ENCODE data around the gene SCIN. TPM values are rescaled to one million over a fixed set of nuclear protein-coding genes. Genes with fewer than 3 reads are reported as not detected.

Gene SCIN
- total RNA-seq, 3 donors from 2014 or later (not counting 1 experiment from before 2014, with no cell fraction given): 0.08 TPM; not detected in 2

DNA sequence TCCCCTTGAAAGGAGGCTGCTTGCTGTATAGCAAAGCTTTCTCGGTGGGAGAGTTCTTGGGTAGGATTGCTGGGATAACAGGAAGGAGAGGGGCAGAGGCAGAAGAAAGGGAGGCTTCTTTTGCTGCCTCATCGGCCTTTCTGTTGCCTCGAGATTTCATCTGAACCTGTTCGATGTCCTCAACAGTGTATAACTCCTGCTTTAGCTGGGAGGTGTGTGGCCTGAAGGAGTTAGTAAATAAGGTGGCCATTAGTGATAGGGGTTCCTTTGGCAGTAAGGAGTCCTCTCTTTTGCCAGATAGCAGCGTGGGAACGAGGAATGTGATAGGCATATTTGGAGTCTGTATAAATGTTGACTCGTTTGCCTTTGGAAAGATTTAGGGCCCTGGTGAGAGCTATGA, 20.0 kb downstream of the SCIN start:
- peaks cover 0 to 2% of the 10 kb centered on the region in 2 donors for H3K27me3 Mint-ChIP-seq (ENCODE audit: low read depth in 2 of 2)
- ATAC-seq (no peak), DNase-seq (no peak)
- H3K27ac ChIP-seq (ENCODE audit: low read length): no peak overlapping the region
- H3K27me3 ChIP-seq (ENCODE audit: control insufficient read depth, insufficient read depth, low read length): no peaks in the 10 kb centered on the region
- TF ChIP-seq, protein P1, sequence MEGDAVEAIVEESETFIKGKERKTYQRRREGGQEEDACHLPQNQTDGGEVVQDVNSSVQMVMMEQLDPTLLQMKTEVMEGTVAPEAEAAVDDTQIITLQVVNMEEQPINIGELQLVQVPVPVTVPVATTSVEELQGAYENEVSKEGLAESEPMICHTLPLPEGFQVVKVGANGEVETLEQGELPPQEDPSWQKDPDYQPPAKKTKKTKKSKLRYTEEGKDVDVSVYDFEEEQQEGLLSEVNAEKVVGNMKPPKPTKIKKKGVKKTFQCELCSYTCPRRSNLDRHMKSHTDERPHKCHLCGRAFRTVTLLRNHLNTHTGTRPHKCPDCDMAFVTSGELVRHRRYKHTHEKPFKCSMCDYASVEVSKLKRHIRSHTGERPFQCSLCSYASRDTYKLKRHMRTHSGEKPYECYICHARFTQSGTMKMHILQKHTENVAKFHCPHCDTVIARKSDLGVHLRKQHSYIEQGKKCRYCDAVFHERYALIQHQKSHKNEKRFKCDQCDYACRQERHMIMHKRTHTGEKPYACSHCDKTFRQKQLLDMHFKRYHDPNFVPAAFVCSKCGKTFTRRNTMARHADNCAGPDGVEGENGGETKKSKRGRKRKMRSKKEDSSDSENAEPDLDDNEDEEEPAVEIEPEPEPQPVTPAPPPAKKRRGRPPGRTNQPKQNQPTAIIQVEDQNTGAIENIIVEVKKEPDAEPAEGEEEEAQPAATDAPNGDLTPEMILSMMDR (IDR thresholded peaks at IDR 0.05): no peak
- H3K27ac Mint-ChIP-seq: no peak overlapping the region
- H3K36me3 Mint-ChIP-seq: no peaks in the 10 kb centered on the region
- intact Hi-C loops (cut with micrococcal nuclease): no loop called here
- no peaks in the 10 kb centered on the region for H3K9me3 ChIP-seq (ENCODE audit: control insufficient read depth, insufficient read depth, low read length)
- peaks cover 5 to 9% of the 10 kb centered on the region in 2 donors for H3K9me3 Mint-ChIP-seq
- no peak overlapping the region for H3K4me3 Mint-ChIP-seq
- no peak overlapping the region for H3K4me3 ChIP-seq (ENCODE audit: low read length)
- no peaks in the 10 kb centered on the region for H3K4me1 ChIP-seq (ENCODE audit: control insufficient read depth, insufficient read depth, low read length)
- H3K4me1 Mint-ChIP-seq: no peaks in the 10 kb centered on the region
- H3K36me3 ChIP-seq (ENCODE audit: control insufficient read depth, insufficient read depth, low read length): no peaks in the 10 kb centered on the region
- WGBS (ENCODE audit: insufficient coverage): 79% methylated on average over 7 of the region's 7 CpGs

DNA sequence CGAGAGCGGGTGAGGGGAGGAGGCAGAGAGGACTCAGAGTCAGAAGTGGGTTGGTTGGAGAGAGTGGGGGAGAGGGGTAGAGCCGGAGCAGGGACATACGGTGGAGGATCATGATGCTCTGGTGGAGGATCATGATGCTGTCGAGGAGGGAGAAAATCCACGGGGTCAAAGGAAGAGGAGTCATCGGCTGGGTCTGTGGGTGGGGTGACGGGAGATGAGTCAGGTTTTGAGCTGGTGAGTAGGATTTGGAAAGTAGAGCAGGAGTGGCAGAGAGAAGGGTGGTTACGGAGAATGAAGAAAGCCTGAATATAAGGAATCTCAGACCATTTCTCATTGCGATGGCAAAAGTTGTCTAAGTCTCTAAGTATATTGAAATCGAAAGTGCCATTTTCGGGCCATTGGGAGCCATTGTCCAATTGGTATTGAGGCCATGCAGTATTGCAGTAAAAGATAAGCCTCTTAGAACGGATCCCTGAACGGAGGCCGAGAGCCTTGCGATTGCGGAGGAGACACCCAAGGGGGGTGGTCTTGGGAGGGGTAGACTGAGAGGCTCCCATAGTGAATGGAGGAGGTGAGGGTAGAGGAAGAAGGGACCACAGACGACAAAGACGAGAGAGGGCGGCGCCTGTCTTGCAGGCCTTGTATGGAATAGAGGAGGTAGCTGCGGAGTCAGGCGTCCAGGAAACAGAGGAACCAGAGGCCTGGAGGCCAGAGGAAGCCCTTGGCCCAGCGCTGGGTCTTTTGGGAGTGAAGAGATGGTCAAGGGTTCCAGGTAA, 23.8 kb downstream of the SCIN start:
- no peaks in the 10 kb centered on the region for H3K4me1 ChIP-seq (ENCODE audit: control insufficient read depth, insufficient read depth, low read length)
- H3K4me3 ChIP-seq (ENCODE audit: low read length): no peak overlapping the region
- Mint-ChIP-seq H3K27ac (no peak overlapping the region), H3K4me1 (no peaks in the 10 kb centered on the region), H3K9me3 (peaks cover 7 to 9% of the 10 kb centered on the region in 2 donors), H3K4me3 (no peak overlapping the region), H3K36me3 (no peaks in the 10 kb centered on the region), H3K27me3 (ENCODE audit: low read depth in 2 of 2) (peaks cover 0 to 2% of the 10 kb centered on the region in 2 donors)
- TF ChIP-seq, protein P1 (IDR thresholded peaks at IDR 0.05): no peak
- H3K27me3 ChIP-seq (ENCODE audit: control insufficient read depth, insufficient read depth, low read length): no peaks in the 10 kb centered on the region
- no peak for ATAC-seq
- no peak for DNase-seq
- no peaks in the 10 kb centered on the region for H3K9me3 ChIP-seq (ENCODE audit: control insufficient read depth, insufficient read depth, low read length)
- intact Hi-C loops (cut with micrococcal nuclease): no loop called here
- WGBS (ENCODE audit: insufficient coverage): 91% methylated on average over 24 of the region's 24 CpGs
- no peak overlapping the region for H3K27ac ChIP-seq (ENCODE audit: low read length)
- no peaks in the 10 kb centered on the region for H3K36me3 ChIP-seq (ENCODE audit: control insufficient read depth, insufficient read depth, low read length)

DNA sequence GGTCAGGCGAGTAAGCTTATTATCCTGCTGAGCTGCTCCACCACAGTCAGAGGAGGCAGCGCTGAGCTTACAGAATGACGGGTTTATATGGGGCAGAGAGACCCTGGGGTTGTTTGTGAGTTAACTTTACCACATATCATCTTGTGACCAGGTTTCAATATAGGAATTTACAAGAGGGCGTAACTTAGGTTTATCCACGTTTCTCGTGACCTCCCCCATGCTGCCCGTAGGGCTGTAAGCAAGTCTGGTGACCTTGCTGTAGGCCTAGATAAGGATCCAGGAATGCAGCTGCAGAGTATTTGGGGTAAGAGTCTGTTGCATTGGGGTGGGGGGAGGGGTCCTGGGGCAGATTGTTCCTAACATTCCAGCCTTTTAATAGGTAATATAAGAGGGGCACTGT, 24.6 kb downstream of the SCIN start:
- Mint-ChIP-seq H3K4me1 (no peaks in the 10 kb centered on the region), H3K36me3 (no peaks in the 10 kb centered on the region)
- intact Hi-C loops (cut with micrococcal nuclease): no loop called here

More for the DNA sequence above, 24.6 kb downstream of the SCIN start:
- H3K27ac ChIP-seq (ENCODE audit: low read length): no peak overlapping the region
- H3K4me3 ChIP-seq (ENCODE audit: low read length): no peak overlapping the region
- Mint-ChIP-seq H3K4me3 (no peak overlapping the region), H3K27ac (no peak overlapping the region), H3K9me3 (peaks cover 9 to 11% of the 10 kb centered on the region in 2 donors), H3K27me3 (ENCODE audit: low read depth in 2 of 2) (peaks cover 0 to 6% of the 10 kb centered on the region in 2 donors)
- no peaks in the 10 kb centered on the region for H3K9me3 ChIP-seq (ENCODE audit: control insufficient read depth, insufficient read depth, low read length)
- no peaks in the 10 kb centered on the region for H3K4me1 ChIP-seq (ENCODE audit: control insufficient read depth, insufficient read depth, low read length)
- DNase-seq (no peak), ATAC-seq (no peak)
- TF ChIP-seq, protein P1 (IDR thresholded peaks at IDR 0.05): no peak
- 89% methylated on average over 7 of the region's 7 CpGs for WGBS (ENCODE audit: insufficient coverage)
- no peaks in the 10 kb centered on the region for H3K36me3 ChIP-seq (ENCODE audit: control insufficient read depth, insufficient read depth, low read length)
- H3K27me3 ChIP-seq (ENCODE audit: control insufficient read depth, insufficient read depth, low read length): no peaks in the 10 kb centered on the region
